Measurements from ENCODE around the gene SBK2. TPM values are rescaled to one million over a fixed set of nuclear protein-coding genes. Genes with fewer than 3 reads are reported as not detected.

The SBK2 gene
- total and polyA plus RNA-seq, 9 of the 15 experiments (the other 6 are each of a cell fraction or from before 2014, with no cell fraction given): not detected

GRCh38 chr19:55579766-55580621 lies 43.1 kb upstream of the SBK2 start (continued):
- TF ChIP-seq OTX1 (CRISPR knock-in tag; IDR thresholded peaks at IDR 0.05): no peak
- 0 out of 2 replicates have a peak, but pooled peaks have one; percentile 11 for TF ChIP-seq ELF4 (CRISPR knock-in tag; IDR thresholded peaks at IDR 0.05)
- no peak for TF ChIP-seq FOXK2 (conservative IDR thresholded peaks at IDR 0.05 in 1 of 2, IDR thresholded peaks at IDR 0.05 in 1 of 2; ENCODE audit: low read depth in 2 of 2)
- 0 out of 2 replicates have a peak, but pooled peaks have one; percentile 14 for TF ChIP-seq PHB2 (IDR thresholded peaks at IDR 0.05; ENCODE audit: low read depth)
- no peak for TF ChIP-seq MEIS2 (IDR thresholded peaks at IDR 0.05; ENCODE audit: partially characterized antibody)
- TF ChIP-seq ZNF511 (CRISPR knock-in tag; IDR thresholded peaks at IDR 0.05): no peak
- 0 out of 2 replicates have a peak, but pooled peaks have one; percentile 33 for TF ChIP-seq ZBTB2 (IDR thresholded peaks at IDR 0.05)
